K562 (cell line): Measurements from ENCODE around the gene BCL7C. TPM values are rescaled to one million over a fixed set of nuclear protein-coding genes. Genes with fewer than 3 reads are reported as not detected.

ENCODE experiments used
- ATAC-seq: fragments of 200-7000 bp; cut with Tn5 transposase; 3 replicates; pipeline ENCODE4 v1.9.1; 2020; ENCODE audit warnings: moderate library complexity
- BruUV-seq: library from RNA; stranded (reverse); fragments of 400-500 nt; replicated peaks from 2 replicates; lab custom pipeline; 2021; lab: Mats Ljungman, UMichigan
- CTCF ChIA-PET: fragments of 300-600 bp; formaldehyde crosslinking; extraction: SDS; loops from one replicate; lab custom pipeline; 2021; ENCODE audit warnings: low intra/inter-chr PET ratio; lab: Yijun Ruan, JAX
- POLR2A ChIA-PET: fragments of 300-600, 350-650 bp; sonication (Branson Sonifier 250); formaldehyde crosslinking; extraction: SDS; loops from one replicate; lab custom pipeline; 2021; ENCODE audit warnings: antibody characterized with exemption, inconsistent platforms; lab: Yijun Ruan, JAX
- DNase-seq, 4 experiments: peaks; one replicate each; pipeline versions ENCODE4 v3.0.0 to v3.0.0-alpha.2; 2011 to 2018; ENCODE audit warnings: low spot score in 3 of 4, mixed read lengths in 3 of 4; ENCODE audit errors: extremely low read depth in 1 of 4
- FAIRE-seq: peaks from 2 replicates; lab custom pipeline; 2011; peaks lifted over from hg19 to GRCh38; lab: Jason Lieb, UNC
- H2AFZ ChIP-seq: 2 replicates; pipeline ENCODE4 v1.6.0; 2011; ENCODE audit warnings: low read depth, low read length, control low read depth, inconsistent platforms
- H3K27ac ChIP-seq: fragments of 200-600 bp; 3 replicates; pipeline ENCODE4 v1.8.0; 2011; ENCODE audit warnings: low read depth, mild to moderate bottlenecking, control low read depth, inconsistent platforms, low read length, moderate library complexity, mixed read lengths; ENCODE audit errors: extremely low read depth
- H3K27me3 ChIP-seq, 2 experiments: fragments of 300-600 bp in 1 of 2; 2 replicates in 1 of 2; 3 replicates in 1 of 2; pipeline versions ENCODE4 v1.6.0 to v1.8.0; 2011; ENCODE audit warnings: inconsistent platforms in 2 of 2, low read length in 2 of 2, mild to moderate bottlenecking in 1 of 2, mixed read lengths in 1 of 2, moderate library complexity in 1 of 2; ENCODE audit not compliant: control insufficient read depth in 2 of 2, insufficient read depth in 2 of 2
- H3K36me3 ChIP-seq: fragments of 300-600 bp; 3 replicates; pipeline ENCODE4 v1.8.0; 2011; ENCODE audit warnings: mild to moderate bottlenecking, low read length, inconsistent platforms; ENCODE audit not compliant: control insufficient read depth, insufficient read depth
- H3K4me1 ChIP-seq, 2 experiments: fragments of 200-600 bp in 1 of 2; replicated peaks in 1 of 2; 2 replicates in 1 of 2; 3 replicates in 1 of 2; pipeline versions ENCODE4 v1.5.1 to v1.8.0; 2011; ENCODE audit warnings: inconsistent platforms in 2 of 2, low read length in 2 of 2, mild to moderate bottlenecking in 1 of 2, mixed read lengths in 1 of 2, moderate library complexity in 1 of 2; ENCODE audit not compliant: control insufficient read depth in 2 of 2, insufficient read depth in 2 of 2
- H3K4me2 ChIP-seq: 2 replicates; pipeline ENCODE4 v1.6.1; 2011; ENCODE audit warnings: low read length, control low read depth, inconsistent platforms, mixed read lengths; ENCODE audit not compliant: insufficient read depth
- H3K4me3 ChIP-seq: fragments of 200-600 bp; sonication (generic), shearing (Covaris generic); 2 replicates; pipeline ENCODE4 v1.5.1; 2016; ENCODE audit warnings: control low read depth, inconsistent platforms
- H3K79me2 ChIP-seq: fragments of 200-600 bp; 3 replicates; pipeline ENCODE4 v1.8.0; 2011; ENCODE audit warnings: low read length, inconsistent platforms; ENCODE audit not compliant: control insufficient read depth, insufficient read depth
- H3K9ac ChIP-seq, 2 experiments: 2 replicates each; pipeline versions ENCODE4 v1.6.0 to v1.6.1; 2011; ENCODE audit warnings: low read depth in 2 of 2, low read length in 2 of 2, control low read depth in 1 of 2, inconsistent platforms in 1 of 2, mild to moderate bottlenecking in 1 of 2, mixed read lengths in 1 of 2; ENCODE audit not compliant: insufficient read depth in 1 of 2
- H3K9me1 ChIP-seq: one replicate; pipeline ENCODE4 v1.6.0; 2011; ENCODE audit warnings: inconsistent platforms, mild to moderate bottlenecking, low read length, moderate library complexity; ENCODE audit not compliant: control insufficient read depth, insufficient read depth
- H3K9me3 ChIP-seq: replicated peaks from 2 replicates; pipeline ENCODE4 v1.5.1; 2011; ENCODE audit warnings: low read depth, low read length, inconsistent platforms; ENCODE audit not compliant: control insufficient read depth, insufficient read depth
- H4K20me1 ChIP-seq: replicated peaks from 2 replicates; pipeline ENCODE4 v1.6.1; 2011; ENCODE audit warnings: low read length, inconsistent platforms, mixed read lengths; ENCODE audit not compliant: control insufficient read depth, insufficient read depth
- HDAC2 ChIP-seq: fragments of 450-650 bp; IDR thresholded peaks from 2 replicates; pipeline ENCODE4 v1.6.1; 2016; ENCODE audit warnings: mild to moderate bottlenecking
- NONO ChIP-seq, 2 experiments: fragments of 200-400 bp in 1 of 2; fragments of 450-650 bp in 1 of 2; formaldehyde crosslinking in 1 of 2; IDR thresholded peaks; 2 replicates each; pipeline ENCODE4 v1.6.1; 2017; ENCODE audit warnings: low read depth in 2 of 2, mild to moderate bottlenecking in 2 of 2, moderate library complexity in 2 of 2, low read length in 1 of 2
- SMARCA4 ChIP-seq: fragments of 450-650 bp; IDR thresholded peaks from 2 replicates; pipeline ENCODE4 v1.6.1; 2016
- THRAP3 ChIP-seq: fragments of 450-650 bp; IDR thresholded peaks from 2 replicates; pipeline ENCODE4 v1.6.1; 2016; ENCODE audit warnings: mild to moderate bottlenecking, inconsistent platforms, borderline replicate concordance
- ZNF75A ChIP-seq: fragments of 450-650 bp; formaldehyde crosslinking; IDR thresholded peaks from 2 replicates; pipeline ENCODE4 v1.4.0; 2020; ENCODE audit warnings: mild to moderate bottlenecking
- WGBS: fragments of 100-300 bp; shearing (Covaris generic); methylation state at CpG from one replicate; pipeline ENCODE4 v1.1.6; 2016; ENCODE audit warnings: low coverage, mixed read lengths; ENCODE audit not compliant: insufficient coverage; ENCODE audit errors: missing lambda C conversion rate; 5-methylcytosine and 5-hydroxymethylcytosine counted together
- in situ Hi-C: fragments of 300-500 bp; cut with MboI; formaldehyde crosslinking; loops from 4 replicates; pipeline ENCODE4 v1.15.0; 2018; ENCODE audit warnings: inconsistent platforms, mixed read lengths
- intact Hi-C: fragments of 100-400 bp; cut with micrococcal nuclease; formaldehyde crosslinking; loops from 2 replicates; pipeline ENCODE4 v1.14.2; 2022
- polyA plus RNA-seq, 8 experiments: library from polyadenylated mRNA; depleted of rRNA in 4 of 8; stranded (reverse) in 5 of 8; unstranded in 3 of 8; fragments of >200 nt; fragmentation: Nextera tagmentation in 2 of 8; fragmentation: Illumina TruSeq in 1 of 8; extraction: Ambion mirVana in 2 of 8; extraction: Trizol in 1 of 8; gene quantifications; 2 replicates each; pipeline versions ENCODE4 v1.2.1 to v1.2.3, GENCODE V29; 2011 to 2014; ENCODE audit warnings: inconsistent platforms in 1 of 8, missing spikeins in 1 of 8
- total RNA-seq, 7 experiments: library from RNA; depleted of rRNA in 6 of 7; stranded (reverse); fragments of >200 nt in 6 of 7; fragmentation: Illumina TruSeq in 2 of 7; extraction: Trizol in 2 of 7; gene quantifications; 2 replicates each; pipeline versions ENCODE4 v1.2.1 to v1.2.3, GENCODE V29; 2011 to 2021; ENCODE audit warnings: low replicate concordance in 1 of 7
- TF ChIP-seq, protein P1 (sequence below): fragments of 450-650 bp; IDR thresholded peaks from 2 replicates; pipeline ENCODE4 v1.6.1; 2016; ENCODE audit warnings: mild to moderate bottlenecking
- TF ChIP-seq, protein P2 (sequence below): IDR thresholded peaks from 2 replicates; pipeline ENCODE4 v1.6.1; 2016; ENCODE audit warnings: missing genetic modification characterization, missing compliant biosample characterization
- TF ChIP-seq, protein P3 (sequence below): fragments of 450-650 bp; formaldehyde crosslinking; conservative IDR thresholded peaks from 2 replicates; pipeline ENCODE4 v1.4.0; 2022; ENCODE audit warnings: mild to moderate bottlenecking, missing genetic modification characterization

The BCL7C gene
- total and polyA plus RNA-seq, 9 of the 15 experiments (the other 6 are each of a cell fraction or from before 2014, with no cell fraction given) = 1.7 to 85.8 (median 19.6) TPM

DNA sequence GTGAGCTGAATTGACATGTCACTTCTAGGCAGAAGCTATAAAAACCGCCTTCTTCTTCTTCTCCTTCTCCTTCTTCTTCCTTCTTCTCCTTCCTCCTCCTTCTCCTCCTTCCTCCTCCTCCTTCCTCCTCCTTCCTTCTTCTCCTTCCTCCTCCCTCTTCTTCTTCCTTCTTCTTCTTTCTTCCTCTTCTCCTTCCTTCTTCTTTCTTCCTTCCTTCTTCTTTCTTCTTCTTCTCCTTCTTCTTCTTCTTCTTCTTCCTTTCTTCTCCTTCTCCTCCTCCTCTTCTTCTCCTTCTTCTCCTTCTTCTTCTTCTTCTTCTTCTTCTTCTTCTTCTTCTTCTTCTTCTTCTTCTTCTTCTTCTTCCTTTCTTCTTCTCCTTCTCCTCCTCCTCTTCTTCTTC, 24.7 kb upstream of the BCL7C start:
- no peak for ATAC-seq
- POLR2A ChIA-PET = interaction anchor here (1.5 kb wide), 1 partner anchor 12 kb away, joined by 4 read pairs; no protein-coding TSS in a partner anchor
- no peak overlapping the region for H3K4me2 ChIP-seq
- in situ Hi-C loops (no loop called here), intact Hi-C loops (no loop called here)
- no peak overlapping the region for H3K27ac ChIP-seq
- no peak overlapping the region for H3K4me3 ChIP-seq
- CTCF ChIA-PET = no interaction called here
- no TSS peak for BruUV-seq
- H3K79me2 ChIP-seq = peaks cover 6% of the 10 kb centered on the region; the same call in 2 of the 3 replicates
- DNase-seq = no peak
- 0 out of 2 replicates have a peak, but pooled peaks cover 3% of the 10 kb centered on the region for H4K20me1 ChIP-seq
- H3K27me3 ChIP-seq = no peaks in the 10 kb centered on the region; a peak in 1 of 5 replicates
- no peak overlapping the region for H2AFZ ChIP-seq
- peaks cover 3 to 12% of the 10 kb centered on the region in 2 experiments; a peak in 3 of 5 replicates for H3K4me1 ChIP-seq
- H3K9ac ChIP-seq = no peak overlapping the region
- H3K9me1 ChIP-seq = no peaks in the 10 kb centered on the region
- H3K36me3 ChIP-seq = peaks cover 6% of the 10 kb centered on the region; the same call in 1 of the 3 replicates
- no CpG with 5 or more reads among the region's 1 CpG for WGBS
- H3K9me3 ChIP-seq = no peaks in the 10 kb centered on the region
- TF ChIP-seq NONO (IDR thresholded peaks at IDR 0.05; ENCODE audit: low read depth in 2 of 2, low read length in 1 of 2) (no peak), THRAP3 (0 out of 2 replicates have a peak, but pooled peaks have one; percentile 42), SMARCA4 (no peak), ZNF75A (no peak), HDAC2 (no peak)
- TF ChIP-seq, protein P1, sequence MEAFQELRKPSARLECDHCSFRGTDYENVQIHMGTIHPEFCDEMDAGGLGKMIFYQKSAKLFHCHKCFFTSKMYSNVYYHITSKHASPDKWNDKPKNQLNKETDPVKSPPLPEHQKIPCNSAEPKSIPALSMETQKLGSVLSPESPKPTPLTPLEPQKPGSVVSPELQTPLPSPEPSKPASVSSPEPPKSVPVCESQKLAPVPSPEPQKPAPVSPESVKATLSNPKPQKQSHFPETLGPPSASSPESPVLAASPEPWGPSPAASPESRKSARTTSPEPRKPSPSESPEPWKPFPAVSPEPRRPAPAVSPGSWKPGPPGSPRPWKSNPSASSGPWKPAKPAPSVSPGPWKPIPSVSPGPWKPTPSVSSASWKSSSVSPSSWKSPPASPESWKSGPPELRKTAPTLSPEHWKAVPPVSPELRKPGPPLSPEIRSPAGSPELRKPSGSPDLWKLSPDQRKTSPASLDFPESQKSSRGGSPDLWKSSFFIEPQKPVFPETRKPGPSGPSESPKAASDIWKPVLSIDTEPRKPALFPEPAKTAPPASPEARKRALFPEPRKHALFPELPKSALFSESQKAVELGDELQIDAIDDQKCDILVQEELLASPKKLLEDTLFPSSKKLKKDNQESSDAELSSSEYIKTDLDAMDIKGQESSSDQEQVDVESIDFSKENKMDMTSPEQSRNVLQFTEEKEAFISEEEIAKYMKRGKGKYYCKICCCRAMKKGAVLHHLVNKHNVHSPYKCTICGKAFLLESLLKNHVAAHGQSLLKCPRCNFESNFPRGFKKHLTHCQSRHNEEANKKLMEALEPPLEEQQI = no peak
- TF ChIP-seq, protein P2, sequence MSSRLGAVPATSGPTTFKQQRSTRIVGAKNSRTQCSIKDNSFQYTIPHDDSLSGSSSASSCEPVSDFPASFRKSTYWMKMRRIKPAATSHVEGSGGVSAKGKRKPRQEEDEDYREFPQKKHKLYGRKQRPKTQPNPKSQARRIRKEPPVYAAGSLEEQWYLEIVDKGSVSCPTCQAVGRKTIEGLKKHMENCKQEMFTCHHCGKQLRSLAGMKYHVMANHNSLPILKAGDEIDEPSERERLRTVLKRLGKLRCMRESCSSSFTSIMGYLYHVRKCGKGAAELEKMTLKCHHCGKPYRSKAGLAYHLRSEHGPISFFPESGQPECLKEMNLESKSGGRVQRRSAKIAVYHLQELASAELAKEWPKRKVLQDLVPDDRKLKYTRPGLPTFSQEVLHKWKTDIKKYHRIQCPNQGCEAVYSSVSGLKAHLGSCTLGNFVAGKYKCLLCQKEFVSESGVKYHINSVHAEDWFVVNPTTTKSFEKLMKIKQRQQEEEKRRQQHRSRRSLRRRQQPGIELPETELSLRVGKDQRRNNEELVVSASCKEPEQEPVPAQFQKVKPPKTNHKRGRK (tag) = peak; percentile 65
- TF ChIP-seq, protein P3, sequence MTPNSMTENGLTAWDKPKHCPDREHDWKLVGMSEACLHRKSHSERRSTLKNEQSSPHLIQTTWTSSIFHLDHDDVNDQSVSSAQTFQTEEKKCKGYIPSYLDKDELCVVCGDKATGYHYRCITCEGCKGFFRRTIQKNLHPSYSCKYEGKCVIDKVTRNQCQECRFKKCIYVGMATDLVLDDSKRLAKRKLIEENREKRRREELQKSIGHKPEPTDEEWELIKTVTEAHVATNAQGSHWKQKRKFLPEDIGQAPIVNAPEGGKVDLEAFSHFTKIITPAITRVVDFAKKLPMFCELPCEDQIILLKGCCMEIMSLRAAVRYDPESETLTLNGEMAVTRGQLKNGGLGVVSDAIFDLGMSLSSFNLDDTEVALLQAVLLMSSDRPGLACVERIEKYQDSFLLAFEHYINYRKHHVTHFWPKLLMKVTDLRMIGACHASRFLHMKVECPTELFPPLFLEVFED = peak; percentile 40; the same call in 1 of the 2 replicates
- TF ChIP-seq, all 486 proteins: peak for 3
- FAIRE-seq = no peak
